NCI-H1105 treated with DMSO at 0.1 percent for 48 hours (cell line): ENCODE results near the gene CFHR3.
"Not testable (repeated sequence)": the region's sequence is repeated elsewhere in the genome, so short reads cannot be mapped to it uniquely, and the experiment has no call there.

ENCODE experiments used
- DNase-seq: peaks from one replicate; lab custom pipeline; 2025; lab: John Stamatoyannopoulos, UW

CFHR3 gene

DNA sequence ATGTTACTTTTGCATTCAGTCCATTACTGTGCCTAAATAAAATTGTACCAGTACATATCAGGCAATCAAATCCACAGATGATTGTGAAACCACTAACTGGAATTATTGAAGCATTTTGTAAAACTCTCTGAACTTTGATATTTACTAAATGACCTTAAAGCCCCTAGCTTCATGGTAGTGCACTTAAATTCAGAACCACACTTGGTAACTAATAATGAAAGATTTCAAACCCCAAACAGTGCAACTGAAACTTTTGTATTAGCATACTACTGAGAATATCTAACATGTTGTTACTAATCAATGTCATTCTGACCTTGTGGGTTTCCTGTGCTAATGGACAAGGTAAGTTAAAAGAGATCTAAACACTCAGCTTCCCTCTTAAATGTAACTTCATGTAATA lies at the start of gene CFHR3:
TSS of gene CFHR3 (plus strand) at position 238 of the 400 bp plus-strand sequence. CDS start at position 285, 47 bp downstream.
- no peak for DNase-seq

DNA sequence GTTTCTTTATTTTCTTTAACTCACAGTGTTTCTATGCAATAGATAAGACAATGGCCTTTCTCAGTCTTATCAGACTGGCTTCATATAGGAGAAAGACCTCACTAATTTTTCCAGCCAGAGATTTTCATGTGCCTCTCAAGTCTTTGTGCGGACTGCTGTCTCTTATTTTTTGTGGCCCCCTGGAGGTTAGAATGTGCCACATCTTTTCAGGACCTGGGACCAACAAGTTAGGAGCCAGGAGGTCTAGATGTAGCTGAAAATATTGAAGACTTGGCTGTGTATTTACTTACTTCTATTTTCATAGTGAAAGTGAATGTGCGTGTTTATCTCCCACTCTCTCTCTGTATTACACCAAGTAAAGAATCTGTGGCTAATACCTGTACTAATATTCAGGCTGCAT lies 42.1 kb upstream of the CFHR3 start:
- DNase-seq: no peak

DNA sequence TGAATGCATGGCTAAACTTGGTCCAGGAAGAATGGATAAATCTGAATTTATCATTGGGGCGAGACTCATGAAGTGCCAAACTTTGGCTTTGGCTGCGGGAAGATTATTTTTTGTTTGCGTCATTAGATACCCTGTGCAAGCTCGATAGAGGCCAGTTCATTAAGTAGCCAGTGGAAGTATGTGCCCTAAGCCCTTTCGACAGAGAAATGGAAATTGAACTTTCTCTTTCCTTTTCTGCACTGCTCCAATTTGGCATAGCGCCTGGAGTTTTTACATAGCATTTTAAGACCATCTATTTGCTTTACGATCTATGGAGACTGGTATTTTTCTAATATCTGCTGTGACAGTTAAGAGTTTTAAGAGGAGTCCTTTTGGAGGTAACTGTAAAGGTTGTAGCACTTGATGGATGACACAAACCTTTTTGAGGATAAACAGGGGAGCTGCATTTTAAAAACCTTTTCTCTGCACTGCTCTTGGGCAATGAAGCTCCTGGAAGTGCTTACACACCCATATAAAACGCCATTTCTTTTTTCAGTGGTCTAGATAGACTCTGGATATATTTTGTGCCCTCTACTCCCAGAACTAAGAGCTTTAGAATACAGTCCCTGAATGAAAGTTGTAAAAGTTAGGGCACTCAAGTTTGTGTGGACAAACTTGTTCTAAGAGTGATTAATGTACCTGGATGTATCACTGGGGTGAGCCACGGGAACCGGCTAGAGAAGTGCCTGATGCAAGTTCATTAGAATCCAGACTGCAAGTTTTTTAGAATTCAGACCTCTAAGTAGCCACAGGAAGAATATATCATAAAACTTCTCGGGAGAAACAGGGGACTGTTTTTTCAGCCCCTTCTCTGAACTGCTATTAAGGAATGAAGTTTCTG lies 41.3 kb upstream of the CFHR3 start:
- no peak for DNase-seq

DNA sequence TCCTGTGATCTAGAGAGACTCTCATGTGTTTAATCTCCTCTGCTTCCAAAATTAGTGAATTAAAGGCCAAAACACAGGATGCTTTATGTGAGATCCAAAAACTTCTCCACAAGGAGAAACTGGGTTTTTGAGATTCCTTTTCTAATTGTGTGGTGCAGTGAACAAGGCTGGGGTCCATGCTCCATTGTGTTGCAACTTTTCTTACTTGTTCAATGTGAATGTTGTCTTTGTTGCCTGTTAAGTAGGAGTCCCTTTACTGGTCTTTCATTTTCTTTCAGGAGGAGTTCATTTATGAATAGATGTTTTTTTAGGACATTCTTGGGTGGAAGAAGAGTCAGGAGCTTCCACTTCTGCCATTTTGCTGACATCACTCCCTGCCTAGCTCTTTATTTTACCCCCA lies 40.6 kb upstream of the CFHR3 start:
- no peak for DNase-seq

DNA sequence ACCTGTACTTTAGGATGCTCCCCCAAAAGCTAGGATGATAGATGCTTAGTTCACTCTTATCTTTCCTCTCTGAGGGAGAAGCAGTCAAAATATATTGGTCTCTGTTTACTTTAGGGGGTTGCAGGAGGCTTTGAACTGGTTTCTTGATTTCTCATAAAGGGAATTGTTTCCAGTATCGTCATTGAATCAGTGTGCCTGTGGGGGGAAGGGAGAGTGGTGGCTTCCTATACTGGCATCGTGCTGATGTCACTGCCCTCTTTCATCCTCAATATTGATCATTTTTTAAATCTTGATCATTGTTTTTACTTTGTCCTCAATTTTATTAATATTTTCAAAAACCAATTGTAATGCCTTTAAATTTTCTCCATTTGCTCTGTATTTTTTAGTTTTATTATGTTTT lies 40.2 kb upstream of the CFHR3 start:
- no peak for DNase-seq

DNA sequence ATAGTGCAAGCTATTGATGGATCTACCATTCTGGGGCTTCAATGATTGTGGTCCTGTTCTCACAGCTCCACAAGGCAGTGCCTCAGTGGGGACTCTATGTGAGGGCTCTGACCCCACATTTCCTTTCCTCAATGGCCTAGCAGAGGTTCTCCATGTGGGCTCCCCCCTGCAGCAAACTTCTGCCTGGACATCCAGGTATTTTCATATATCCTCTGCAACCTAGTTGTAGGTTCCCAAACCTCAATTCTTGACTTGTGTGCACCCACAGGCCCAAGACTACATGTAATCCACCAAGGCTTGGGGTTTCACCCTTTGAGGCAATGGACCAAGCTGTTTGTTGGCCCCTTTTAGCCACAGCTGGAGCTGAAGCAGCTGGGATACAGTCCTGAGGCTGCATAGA lies 35.9 kb upstream of the CFHR3 start:
- DNase-seq: no peak

DNA sequence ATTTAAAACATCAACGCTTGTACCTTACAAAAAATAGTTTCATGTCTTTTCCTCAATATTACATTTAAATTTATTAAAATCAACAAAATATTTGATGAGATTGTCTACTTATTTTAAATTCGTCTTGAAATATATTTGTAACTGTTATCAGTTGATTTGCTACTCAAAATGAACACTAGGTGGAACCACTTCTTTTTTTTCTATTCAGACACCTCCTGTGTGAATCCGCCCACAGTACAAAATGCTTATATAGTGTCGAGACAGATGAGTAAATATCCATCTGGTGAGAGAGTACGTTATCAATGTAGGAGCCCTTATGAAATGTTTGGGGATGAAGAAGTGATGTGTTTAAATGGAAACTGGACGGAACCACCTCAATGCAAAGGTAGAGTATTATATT lies 31.4 kb upstream of the CFHR3 start:
- DNase-seq: peak; percentile 70

DNA sequence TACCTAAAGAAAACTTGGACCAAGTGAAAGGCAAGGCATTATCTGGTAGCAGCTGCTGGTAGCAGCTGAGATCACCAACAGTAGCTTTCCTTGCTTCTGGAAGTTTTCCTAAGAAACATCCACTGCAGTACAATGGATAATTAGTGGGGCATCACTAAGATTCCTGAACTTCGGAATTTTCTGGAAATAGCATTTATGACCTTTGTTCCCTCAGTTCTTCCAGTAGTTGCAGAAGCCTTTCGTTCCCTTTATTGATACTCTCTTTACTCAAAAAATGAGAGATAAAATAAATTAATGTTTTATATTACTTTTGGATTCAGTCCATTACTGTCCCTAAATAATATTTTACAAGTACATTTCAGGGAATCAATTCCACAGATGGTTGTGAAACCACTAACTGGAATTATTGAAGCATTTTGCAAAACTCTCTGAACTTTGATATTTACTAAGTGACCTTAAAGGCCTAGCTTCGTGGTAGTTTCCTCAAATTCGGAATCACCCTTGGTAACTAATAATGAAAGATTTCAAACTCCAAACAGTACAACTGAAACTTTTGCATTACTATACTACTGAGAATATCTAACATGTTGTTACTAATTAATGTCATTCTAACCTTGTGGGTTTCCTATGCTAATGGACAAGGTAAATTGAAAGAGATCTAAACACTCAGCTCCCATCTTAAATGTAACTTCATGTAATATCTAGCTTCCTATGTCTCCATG lies 9.5 kb upstream of the CFHR3 start:
- not testable (repeated sequence) for DNase-seq

DNA sequence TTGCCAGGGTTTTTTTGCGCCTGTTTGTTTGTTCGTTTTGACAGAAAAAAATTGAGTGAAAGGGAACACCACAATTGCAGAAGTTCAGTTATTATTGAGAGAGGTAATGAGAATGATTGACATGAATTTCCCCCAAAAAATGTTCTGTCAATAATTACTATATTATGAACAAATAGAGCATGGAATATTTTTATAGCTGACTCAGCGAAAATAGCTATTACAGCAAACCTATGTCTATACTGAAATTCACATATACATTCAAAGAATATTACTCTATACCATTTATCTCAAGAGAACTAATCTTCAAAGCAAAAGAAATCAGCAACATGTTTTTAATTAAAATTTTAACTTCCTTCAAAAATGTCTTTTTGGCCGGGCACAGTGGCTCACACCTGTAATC lies 4.8 kb upstream of the CFHR3 start:
- not testable (repeated sequence) for DNase-seq

DNA sequence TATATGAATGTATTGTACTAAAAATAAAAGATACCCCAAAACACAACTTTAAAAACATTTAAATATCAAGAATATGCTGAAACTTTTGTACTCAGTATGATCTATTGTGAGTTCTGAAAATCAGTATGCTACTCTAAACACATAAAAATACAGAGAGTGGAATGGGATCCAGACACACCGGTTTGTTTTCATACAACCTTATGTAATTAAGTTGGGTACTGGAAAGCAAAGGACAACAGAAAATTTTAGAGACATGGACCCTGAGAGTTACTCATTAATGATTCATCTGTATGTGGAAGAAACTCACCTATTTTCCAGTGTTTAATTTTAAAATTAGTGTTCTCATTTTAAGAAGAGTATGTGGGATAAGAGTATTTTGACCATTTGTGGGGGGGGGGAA lies 927 bp upstream of the CFHR3 start:
- DNase-seq: no peak

DNA sequence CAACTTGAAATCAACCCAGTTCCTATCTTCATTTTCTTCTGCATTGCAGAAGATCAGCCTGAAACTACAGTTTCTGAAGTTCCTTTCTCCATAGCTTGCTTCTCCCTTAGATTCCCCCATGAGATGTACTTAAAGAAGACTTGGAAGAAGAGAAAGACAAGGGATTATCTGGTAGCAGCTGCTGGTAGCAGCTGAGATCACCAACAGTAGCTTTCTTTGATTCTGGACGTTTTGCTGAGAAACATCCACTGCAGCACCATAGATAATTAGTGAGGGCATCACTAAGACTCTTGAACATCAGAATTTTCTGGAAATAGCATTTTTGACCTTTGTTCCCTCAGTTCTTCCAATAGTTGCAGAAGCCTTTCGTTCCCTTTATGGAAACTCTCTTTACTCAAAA lies 465 bp upstream of the CFHR3 start:
- DNase-seq: no peak

DNA sequence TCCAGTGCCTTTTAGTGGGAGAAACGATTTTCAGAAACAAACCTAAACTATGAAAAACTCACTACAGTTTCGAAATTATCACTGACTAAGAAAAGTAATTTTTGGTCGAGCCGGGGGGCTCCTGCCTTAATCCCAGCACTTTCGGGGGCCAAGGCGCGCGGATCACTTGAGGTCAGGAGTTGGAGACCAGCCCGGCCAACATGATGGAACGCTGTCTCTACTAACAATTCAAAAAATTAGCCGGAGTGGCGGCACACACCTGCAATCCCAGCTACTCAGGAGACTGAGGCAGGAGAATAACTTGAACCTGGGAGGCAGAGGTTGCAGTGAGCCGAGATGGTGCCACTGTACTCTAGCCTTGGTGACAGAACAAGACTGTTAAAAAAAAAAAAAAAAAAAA lies 3.0 kb downstream of the CFHR3 start:
- DNase-seq: no peak

DNA sequence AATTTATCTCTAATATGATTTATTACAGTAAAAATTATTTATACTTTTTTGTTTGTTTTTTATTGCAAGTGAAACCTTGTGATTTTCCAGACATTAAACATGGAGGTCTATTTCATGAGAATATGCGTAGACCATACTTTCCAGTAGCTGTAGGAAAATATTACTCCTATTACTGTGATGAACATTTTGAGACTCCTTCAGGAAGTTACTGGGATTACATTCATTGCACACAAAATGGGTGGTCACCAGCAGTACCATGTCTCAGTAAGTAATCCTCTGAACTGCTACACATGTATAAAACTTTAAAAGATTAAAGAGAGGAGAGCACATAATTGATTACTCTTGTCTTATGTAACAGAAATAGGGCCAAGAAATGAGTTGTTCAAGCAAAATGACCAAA lies 4.5 kb downstream of the CFHR3 start:
- DNase-seq: no peak

DNA sequence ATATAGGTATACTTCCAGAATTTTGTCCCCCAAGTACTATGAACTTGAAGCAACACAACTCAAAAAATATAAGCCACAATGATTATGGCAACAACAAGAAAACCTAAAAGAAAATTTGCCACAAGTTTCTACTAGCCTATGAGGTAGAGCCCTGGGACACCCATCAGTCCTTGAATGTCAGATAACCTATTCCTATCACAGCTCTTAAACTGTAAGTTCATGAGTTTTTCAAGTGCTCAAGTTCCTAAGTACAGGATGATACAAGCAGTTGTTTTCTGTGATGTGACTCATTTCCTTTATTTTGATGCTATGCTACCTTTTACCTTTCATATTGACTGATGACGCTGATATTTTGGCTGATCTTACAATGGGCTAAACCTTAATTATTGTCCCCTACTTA lies 16.6 kb downstream of the CFHR3 start:
- DNase-seq: not testable (repeated sequence)

DNA sequence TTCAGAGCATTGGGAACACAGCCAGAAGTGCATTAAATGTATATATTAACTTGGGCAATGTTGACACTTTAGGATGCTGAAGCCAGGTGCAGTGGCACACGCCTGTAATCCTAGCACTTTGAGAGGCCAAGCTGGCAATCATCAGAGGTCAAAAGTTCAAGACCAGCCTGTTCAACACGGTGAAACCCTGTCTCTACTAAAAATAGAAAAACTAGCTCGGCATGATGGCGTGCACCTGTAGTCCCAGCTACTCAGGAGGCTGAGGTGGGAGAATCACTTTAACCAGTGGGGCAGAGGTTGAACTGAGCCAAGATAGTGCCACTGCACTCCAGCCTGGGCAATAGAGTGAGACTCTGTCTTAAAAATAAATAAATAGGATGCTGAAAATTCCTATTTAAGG lies 19.5 kb downstream of the CFHR3 start:
- peak; percentile 66 for DNase-seq

DNA sequence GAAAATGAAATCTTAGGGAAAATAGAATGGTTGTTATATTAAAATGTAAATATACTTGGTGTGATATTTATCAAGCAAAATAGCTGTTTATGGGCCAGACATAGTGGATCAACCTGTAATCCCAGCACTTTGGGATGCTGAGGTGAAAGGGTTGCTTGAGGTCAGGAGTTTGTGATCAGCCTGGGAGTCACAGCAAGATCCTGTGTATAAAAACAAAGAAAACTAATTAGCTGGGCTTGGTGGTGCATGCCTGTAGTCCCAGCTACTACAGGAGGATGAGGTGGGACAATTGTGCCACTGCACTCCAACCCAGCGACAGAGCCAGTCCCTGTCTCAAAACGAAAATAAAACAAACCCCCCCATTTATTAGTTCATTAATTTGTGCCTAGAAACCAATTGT lies 23.3 kb downstream of the CFHR3 start:
- no peak for DNase-seq

DNA sequence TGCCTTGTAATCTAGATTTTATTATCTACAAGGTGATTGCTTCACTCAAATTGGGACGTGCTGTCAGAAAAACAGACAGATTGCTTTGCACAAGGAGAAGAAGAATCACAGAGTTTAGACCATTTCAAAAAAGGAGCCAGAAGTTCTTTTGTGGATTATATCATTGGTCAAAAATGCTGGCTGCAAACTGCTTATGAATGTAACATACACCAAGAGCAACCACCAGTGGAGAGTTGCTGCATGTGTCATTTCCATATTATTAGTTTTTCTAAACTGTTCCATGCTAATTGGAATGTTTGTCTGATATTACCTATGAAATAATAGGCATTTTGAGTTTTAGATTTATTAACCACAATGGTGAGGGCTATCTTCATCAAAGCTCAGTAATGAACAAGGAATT lies 27.3 kb downstream of the CFHR3 start:
- DNase-seq: not testable (repeated sequence)

DNA sequence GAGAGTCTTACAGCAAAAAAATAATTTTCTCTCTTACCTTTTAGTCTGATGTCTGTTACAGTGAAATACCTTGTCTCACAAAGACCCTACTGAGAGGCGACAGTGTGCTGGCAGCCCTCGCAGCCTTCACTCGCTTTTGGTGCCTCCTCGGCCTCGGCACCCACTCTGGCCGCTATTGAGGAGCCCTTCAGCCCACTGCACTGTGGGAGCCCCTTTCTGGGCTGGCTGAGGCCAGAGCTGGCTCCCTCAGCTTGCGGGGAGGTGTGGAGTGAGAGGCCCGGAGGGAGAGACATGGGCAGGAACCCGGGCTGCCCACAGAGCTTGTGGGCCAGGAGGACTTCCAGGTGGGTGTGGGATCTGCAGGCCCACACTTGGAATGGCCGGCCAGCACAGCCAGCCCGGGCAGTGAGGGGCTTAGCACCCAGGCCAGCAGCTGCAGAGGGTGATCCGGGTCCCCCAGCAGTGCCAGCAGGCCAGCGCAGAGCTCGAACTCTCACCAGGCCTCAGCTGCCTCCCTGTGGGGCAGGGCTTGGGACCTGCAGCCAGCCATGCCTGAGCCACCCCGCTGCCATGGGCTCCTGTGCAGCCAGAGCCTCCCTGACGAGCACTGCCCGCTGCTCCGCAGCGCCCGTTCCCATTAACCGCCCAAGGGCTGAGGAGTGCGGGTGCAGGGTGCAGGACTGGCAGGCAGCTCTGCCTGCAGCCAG lies 34.0 kb downstream of the CFHR3 start:
- no peak for DNase-seq

DNA sequence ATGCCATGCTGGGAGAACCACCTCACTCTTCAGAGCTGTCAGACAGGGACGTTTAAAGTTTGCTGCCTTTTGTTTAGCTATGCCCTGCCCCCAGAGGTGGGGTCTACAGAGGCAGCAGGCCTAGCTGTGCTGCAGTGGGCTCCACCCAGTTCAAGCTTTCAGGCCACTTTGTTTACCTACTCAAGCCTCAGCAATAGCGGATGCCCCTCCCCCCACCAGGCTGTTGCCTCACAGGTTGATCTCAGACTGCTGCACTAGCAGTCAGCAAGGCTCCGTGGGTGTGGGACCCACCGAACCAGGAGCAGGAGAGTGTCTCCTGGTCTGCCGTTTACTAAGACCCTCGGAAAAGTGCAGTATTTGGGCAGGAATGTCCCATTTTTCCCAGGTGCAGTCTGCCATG lies 42.8 kb downstream of the CFHR3 start:
- DNase-seq: not testable (repeated sequence)

DNA sequence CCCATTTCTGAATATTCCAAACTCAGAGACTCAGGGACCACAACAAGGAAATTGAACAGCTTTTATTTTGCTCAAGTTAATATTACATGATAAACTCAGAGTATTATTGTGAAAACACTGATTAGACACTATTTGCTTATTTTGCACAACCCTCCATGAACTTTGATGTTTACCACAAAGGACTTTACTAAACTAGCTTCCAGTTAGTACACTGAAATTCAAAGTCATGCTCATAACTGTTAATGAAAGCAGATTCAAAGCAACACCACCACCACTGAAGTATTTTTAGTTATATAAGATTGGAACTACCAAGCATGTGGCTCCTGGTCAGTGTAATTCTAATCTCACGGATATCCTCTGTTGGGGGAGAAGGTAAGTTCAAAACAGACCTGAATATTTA lies 44.9 kb downstream of the CFHR3 start, which contains the start of gene CFHR1:
TSS of gene CFHR1 (plus strand) at position 201 of the 400 bp plus-strand sequence. CDS start at position 315, 114 bp downstream.
- not testable (repeated sequence) for DNase-seq

DNA sequence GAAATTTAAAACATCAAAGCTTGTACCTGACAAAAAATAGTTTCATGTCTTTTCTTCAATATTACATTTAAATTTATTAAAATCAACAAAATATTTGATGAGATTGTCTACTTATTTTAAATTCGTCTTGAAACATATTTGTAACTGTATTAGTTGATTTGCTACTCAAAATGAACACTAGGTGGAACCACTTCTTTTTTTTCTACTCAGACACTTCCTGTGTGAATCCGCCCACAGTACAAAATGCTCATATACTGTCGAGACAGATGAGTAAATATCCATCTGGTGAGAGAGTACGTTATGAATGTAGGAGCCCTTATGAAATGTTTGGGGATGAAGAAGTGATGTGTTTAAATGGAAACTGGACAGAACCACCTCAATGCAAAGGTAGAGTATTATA lies 53.2 kb downstream of the CFHR3 start:
- DNase-seq: peak; percentile 50
